GM21529 (cell line): Measurements from ENCODE around the gene XKR8.
"Not testable (repeated sequence)": the region's sequence is repeated elsewhere in the genome, so short reads cannot be mapped to it uniquely, and the experiment has no call there.

ENCODE experiments used
- ATAC-seq: cut with Tn5 transposase; IDR thresholded peaks from one replicate; pipeline ENCODE4 v1.9.1; 2021; ENCODE audit not compliant: unreplicated experiment

XKR8 gene

DNA sequence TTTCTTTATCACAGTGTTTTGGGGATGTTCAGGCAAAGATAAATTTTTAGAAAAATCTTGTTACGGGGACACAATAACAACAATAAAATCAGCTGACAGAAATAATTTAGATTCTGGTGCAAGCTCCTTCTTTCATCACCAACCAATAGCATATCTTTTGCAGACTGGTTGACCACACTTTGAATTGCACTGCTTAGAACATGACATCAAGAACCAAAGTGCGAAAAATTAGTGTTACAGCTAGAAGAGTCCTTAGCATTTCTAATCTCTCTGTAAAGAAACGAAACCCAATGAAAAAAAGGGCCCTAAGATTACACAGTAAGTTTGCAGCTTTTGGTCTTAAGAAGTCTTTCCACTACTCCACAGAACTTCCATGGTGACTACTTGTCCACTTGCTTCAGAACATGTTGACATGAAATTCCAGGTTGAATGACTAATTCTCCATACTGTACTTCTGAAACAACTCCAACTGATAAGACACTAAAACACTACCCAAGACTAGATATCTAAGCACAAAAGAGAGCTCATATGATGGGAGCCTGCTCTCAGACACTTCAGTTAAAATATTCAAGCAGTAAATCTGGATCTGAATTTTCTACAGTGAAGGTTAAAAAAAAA lies 31.3 kb downstream of the XKR8 start:
- ATAC-seq: no peak

DNA sequence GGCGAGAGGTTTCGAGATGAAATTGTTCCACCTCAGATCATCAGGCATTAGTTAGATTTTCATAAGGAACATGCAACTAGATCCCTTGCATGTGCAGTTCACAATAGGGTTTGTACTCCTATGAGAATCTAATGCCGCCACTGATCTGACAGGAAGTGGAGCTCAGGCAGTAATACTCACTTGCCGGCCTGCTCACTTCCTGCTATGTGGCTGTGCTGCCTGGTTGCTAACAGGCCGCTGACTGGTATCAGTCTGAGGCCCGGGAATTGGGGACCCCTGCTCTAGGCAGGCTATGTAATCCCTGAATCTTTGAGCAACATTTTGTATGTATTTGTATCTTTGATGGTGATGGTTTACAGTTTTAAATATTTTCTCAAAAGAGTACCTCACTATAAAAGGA lies 32.5 kb downstream of the XKR8 start:
- no peak for ATAC-seq

- no peak for ATAC-seq
These were observed 33.5 kb downstream of the XKR8 start for GRCh38 chr1:27993241-27993640.

GRCh38 chr1:27994060-27994459 lies 34.3 kb downstream of the XKR8 start:
- no peak for ATAC-seq

GRCh38 chr1:27994526-27994925 lies 34.8 kb downstream of the XKR8 start:
- not testable (repeated sequence) for ATAC-seq

DNA sequence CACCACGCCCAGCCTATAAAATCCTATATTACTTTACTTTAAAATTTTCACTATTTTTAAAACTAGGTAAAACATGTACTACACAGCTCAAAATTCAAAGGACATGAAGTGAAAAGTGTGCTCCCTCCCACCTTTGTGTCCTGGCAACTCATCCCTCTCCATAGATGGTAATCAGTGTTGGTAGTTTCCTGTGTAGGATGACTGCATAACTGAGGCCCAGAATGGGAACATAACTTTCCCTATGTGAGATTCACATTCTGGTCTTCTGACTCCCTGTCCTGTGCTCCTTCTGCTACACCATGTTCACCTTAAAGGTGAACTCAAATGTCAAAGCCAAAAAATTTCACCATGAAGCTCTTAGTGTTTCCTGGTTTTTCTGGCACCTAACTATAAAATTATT lies 39.3 kb downstream of the XKR8 start:
- ATAC-seq: no peak

- no peak for ATAC-seq
These were observed 42.8 kb downstream of the XKR8 start for GRCh38 chr1:28002600-28002999.

DNA sequence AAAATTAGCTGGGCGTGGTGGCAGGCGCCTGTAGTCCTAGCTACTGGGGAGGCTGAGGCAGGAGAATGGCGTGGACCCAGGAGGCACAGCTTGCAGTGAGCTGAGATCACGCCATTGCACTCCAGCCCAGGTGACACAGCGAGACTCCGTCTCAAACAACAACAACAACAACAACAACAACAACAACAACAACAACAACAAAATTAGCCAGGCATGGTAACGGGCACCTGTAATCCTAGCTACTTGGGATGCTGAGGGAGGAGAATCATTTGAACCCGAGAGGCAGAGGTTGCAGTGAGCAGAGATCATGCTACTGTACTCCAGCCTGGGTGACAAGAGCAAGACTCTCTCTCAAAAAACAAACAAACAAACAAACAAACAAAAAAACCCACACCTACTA lies 43.3 kb downstream of the XKR8 start:
- ATAC-seq: not testable (repeated sequence)

- ATAC-seq: no peak
These were observed 51.2 kb downstream of the XKR8 start for GRCh38 chr1:28010969-28011368.
